GM23338 (cell line): ENCODE results near the gene PADI6. TPM values are rescaled to one million over a fixed set of nuclear protein-coding genes. Genes with fewer than 3 reads are reported as not detected.

Experiments
- ATAC-seq: fragments of 200-7000 bp; cut with Tn5 transposase; 3 replicates; pipeline ENCODE4 v1.9.1; 2020
- DNase-seq: peaks from one replicate; pipeline ENCODE4 v3.0.0-alpha.2; 2015; ENCODE audit warnings: low spot score
- H2AFZ ChIP-seq: fragments of 200-600 bp; sonication (generic); 2 replicates; pipeline ENCODE4 v1.8.0; 2016; ENCODE audit warnings: antibody characterized with exemption, mild to moderate bottlenecking, moderate library complexity
- H3F3A ChIP-seq: fragments of 200-600 bp; sonication (generic); replicated peaks from 2 replicates; pipeline ENCODE4 v1.8.0; 2017; ENCODE audit warnings: antibody characterized with exemption, mixed run types, low read depth
- H3K27ac ChIP-seq: fragments of 200-600 bp; sonication (generic); 2 replicates; pipeline ENCODE4 v1.6.1; 2016; ENCODE audit warnings: low read depth
- H3K27me3 ChIP-seq: fragments of 200-600 bp; sonication (generic); 2 replicates; pipeline ENCODE4 v1.8.0; 2016; ENCODE audit warnings: mild to moderate bottlenecking, mixed run types, moderate library complexity; ENCODE audit not compliant: insufficient read depth
- H3K36me3 ChIP-seq: fragments of 200-600 bp; sonication (generic); 2 replicates; pipeline ENCODE4 v1.8.0; 2016; ENCODE audit warnings: mild to moderate bottlenecking; ENCODE audit not compliant: insufficient read depth
- H3K4me1 ChIP-seq: fragments of 200-600 bp; sonication (generic); 2 replicates; pipeline ENCODE4 v1.8.0; 2016; ENCODE audit warnings: mild to moderate bottlenecking, moderate library complexity; ENCODE audit not compliant: insufficient read depth
- H3K4me2 ChIP-seq: fragments of 200-600 bp; sonication (generic); 2 replicates; pipeline ENCODE4 v1.7.1; 2017; ENCODE audit warnings: mixed run types
- H3K4me3 ChIP-seq: fragments of 200-600 bp; sonication (generic); 2 replicates; pipeline ENCODE4 v1.6.1; 2016; ENCODE audit warnings: mixed run types
- H3K79me2 ChIP-seq: fragments of 200-600 bp; sonication (generic); replicated peaks from 2 replicates; pipeline ENCODE4 v1.8.0; 2017; ENCODE audit warnings: mild to moderate bottlenecking; ENCODE audit not compliant: insufficient read depth
- H3K9me2 ChIP-seq: fragments of 200-600 bp; sonication (generic); 2 replicates; pipeline ENCODE4 v1.8.0; 2017; ENCODE audit not compliant: insufficient read depth
- H4K20me1 ChIP-seq: fragments of 200-600 bp; sonication (generic); replicated peaks from 2 replicates; pipeline ENCODE4 v1.8.0; 2017; ENCODE audit warnings: mild to moderate bottlenecking; ENCODE audit not compliant: insufficient read depth
- H3K27ac Mint-ChIP-seq: 2 replicates; pipeline ENCODE4 v1.8.0; 2020; ENCODE audit warnings: inconsistent platforms, mild to moderate bottlenecking, moderate library complexity, mixed read lengths
- H3K27me3 Mint-ChIP-seq: 3 replicates; pipeline ENCODE4 v1.8.0; 2022; ENCODE audit warnings: low read depth, mild to moderate bottlenecking, moderate library complexity, mixed read lengths, inconsistent platforms; ENCODE audit not compliant: insufficient read depth, poor library complexity
- H3K36me3 Mint-ChIP-seq: 3 replicates; pipeline ENCODE4 v1.8.0; 2021; ENCODE audit warnings: low read depth, mild to moderate bottlenecking, inconsistent platforms, moderate library complexity, mixed read lengths
- H3K4me1 Mint-ChIP-seq: 3 replicates; pipeline ENCODE4 v1.8.0; 2020; ENCODE audit warnings: mild to moderate bottlenecking, inconsistent platforms, mixed read lengths
- H3K4me3 Mint-ChIP-seq: 3 replicates; pipeline ENCODE4 v1.8.0; 2021; ENCODE audit warnings: moderate library complexity, mild to moderate bottlenecking, inconsistent platforms, mixed read lengths
- H3K9me3 Mint-ChIP-seq: 3 replicates; pipeline ENCODE4 v1.8.0; 2020; ENCODE audit warnings: moderate library complexity, mild to moderate bottlenecking, inconsistent platforms, mixed read lengths
- CREB1 ChIP-seq: fragments of 250-450 bp; sonication (Bioruptor Pico); IDR thresholded peaks from 2 replicates; pipeline ENCODE4 v1.5.0; 2020; ENCODE audit warnings: low read depth, mild to moderate bottlenecking, moderate library complexity
- CTCF ChIP-seq, 2 experiments: fragments of 200-600 bp in 1 of 2; sonication (generic) in 1 of 2; conservative IDR thresholded peaks; 2 replicates each; pipeline versions ENCODE4 v1.5.1 to v1.6.1; 2016 to 2017; ENCODE audit warnings: antibody characterized with exemption in 2 of 2, low read depth in 2 of 2, mild to moderate bottlenecking in 2 of 2, moderate library complexity in 1 of 2
- ETS1 ChIP-seq: IDR thresholded peaks from 2 replicates; pipeline ENCODE4 v1.6.1; 2016; ENCODE audit warnings: antibody characterized with exemption
- JUNB ChIP-seq: IDR thresholded peaks from one replicate; pipeline ENCODE4 v1.6.1; 2016; ENCODE audit warnings: antibody characterized with exemption; ENCODE audit not compliant: unreplicated experiment
- NANOG ChIP-seq: IDR thresholded peaks from 2 replicates; pipeline ENCODE4 v1.6.1; 2016; ENCODE audit warnings: antibody characterized with exemption, borderline replicate concordance
- REST ChIP-seq: IDR thresholded peaks from one replicate; pipeline ENCODE4 v1.6.1; 2018; ENCODE audit warnings: antibody characterized with exemption; ENCODE audit not compliant: unreplicated experiment
- STAT1 ChIP-seq: IDR thresholded peaks from one replicate; pipeline ENCODE4 v1.6.1; 2016; ENCODE audit warnings: antibody characterized with exemption; ENCODE audit not compliant: unreplicated experiment
- ZNF114 ChIP-seq: fragments of 250-450 bp; sonication (Bioruptor Pico); IDR thresholded peaks from 2 replicates; pipeline ENCODE4 v1.5.0; 2020; ENCODE audit warnings: mild to moderate bottlenecking, moderate library complexity
- ZNF462 ChIP-seq: fragments of 250-450 bp; sonication (Bioruptor Pico); IDR thresholded peaks from 2 replicates; pipeline ENCODE4 v1.5.0; 2020; ENCODE audit warnings: mild to moderate bottlenecking, moderate library complexity
- polyA plus RNA-seq: library from polyadenylated mRNA; unstranded; fragments of >200 nt; fragmentation: Nextera tagmentation; extraction: Ambion mirVana; gene quantifications from 2 replicates; pipeline ENCODE4 v1.2.1, GENCODE V29; 2016
- total RNA-seq: library from RNA; depleted of rRNA; stranded (reverse); fragments of >200 nt; shearing (Covaris generic); gene quantifications from 2 replicates; pipeline ENCODE4 v1.2.3, GENCODE V29; 2014

The PADI6 gene
- total and polyA plus RNA-seq, 2 experiments from 2014 or later = not detected

GRCh38 chr1:17437580-17438317, 65.8 kb downstream of the PADI6 start:
- Histone ChIP-seq H3K9me2 (no peaks in the 10 kb centered on the region), H3K4me1 (peaks cover 64% of the 10 kb centered on the region), H3K27ac (peak overlapping the region; percentile 85), H4K20me1 (peaks cover 25% of the 10 kb centered on the region), H3K4me3 (peak overlapping the region; percentile 86), H3K36me3 (peaks cover 8% of the 10 kb centered on the region), H3K79me2 (peaks cover 66% of the 10 kb centered on the region), H3K27me3 (peaks cover 9% of the 10 kb centered on the region), H3F3A (peaks cover 46% of the 10 kb centered on the region), H3K4me2 (peak overlapping the region; percentile 96), H2AFZ (no peak overlapping the region)
- peaks cover 5% of the 10 kb centered on the region; the same call in 1 of the 3 replicates for H3K9me3 Mint-ChIP-seq
- peak overlapping the region; percentile 83 for H3K4me3 Mint-ChIP-seq
- no peak for TF ChIP-seq NANOG
- no peak for TF ChIP-seq ZNF462
- no peak for TF ChIP-seq ZNF114 (CRISPR knock-in tag)
- no peak for TF ChIP-seq ETS1
- TF ChIP-seq STAT1 = no peak
- no peak for TF ChIP-seq JUNB
- no peak for TF ChIP-seq CTCF (conservative IDR thresholded peaks at IDR 0.05; ENCODE audit: low read depth in 2 of 2)
- no peak for TF ChIP-seq REST
- no peak for TF ChIP-seq CREB1 (CRISPR knock-in tag)
- peaks cover 64% of the 10 kb centered on the region for H3K4me1 Mint-ChIP-seq
- H3K27ac Mint-ChIP-seq = no peak overlapping the region
- DNase-seq = peak; percentile 66
- ATAC-seq = peak; percentile 1; the same call in 1 of the 3 replicates
- peaks cover 58% of the 10 kb centered on the region for H3K36me3 Mint-ChIP-seq
- H3K27me3 Mint-ChIP-seq = peaks cover 28% of the 10 kb centered on the region
